ENCODE results near the gene ESR1.

ESR1 gene

GRCh38 chr6:152167641-152168603 lies 360.4 kb downstream of the ESR1 start:
- H3K27ac ChIP-seq (replicated peaks; ENCODE audit: low read length), result no peak overlapping the region

GRCh38 chr6:152170313-152170701 lies 362.8 kb downstream of the ESR1 start:
- Histone ChIP-seq H3K36me3 (replicated peaks in 1 of 2; ENCODE audit: control insufficient read depth in 2 of 2, insufficient read depth in 2 of 2, low read length in 2 of 2) (no peaks in the 10 kb centered on the region), H3K79me1 (ENCODE audit: low read depth, low read length) (no peaks in the 10 kb centered on the region), H4K8ac (ENCODE audit: low read depth, low read length) (no peak overlapping the region), H3K4me3 (ENCODE audit: low read length in 2 of 2) (no peak overlapping the region), H3K4ac (ENCODE audit: low read length) (no peak overlapping the region), H3K9me3 (replicated peaks in 1 of 2; ENCODE audit: control insufficient read depth in 2 of 2, insufficient read depth in 1 of 2, low read depth in 1 of 2, low read length in 2 of 2) (peaks cover 0 to 5% of the 10 kb centered on the region in 2 donors), H3K27me3 (ENCODE audit: control insufficient read depth in 3 of 3, insufficient read depth in 3 of 3, low read depth in 1 of 3, low read length in 3 of 3) (no peaks in the 10 kb centered on the region), H2BK120ac (ENCODE audit: low read depth, low read length) (no peak overlapping the region), H3K4me2 (ENCODE audit: insufficient read depth, low read length, poor library complexity, severe bottlenecking) (no peak overlapping the region), H3K18ac (ENCODE audit: low read length) (no peak overlapping the region), H3K27ac (replicated peaks; ENCODE audit: low read length) (no peak overlapping the region), H3K9ac (ENCODE audit: low read depth, low read length, poor library complexity) (no peak overlapping the region), H2BK12ac (ENCODE audit: low read length) (no peak overlapping the region), H2AK5ac (ENCODE audit: low read depth, low read length) (no peak overlapping the region), H4K91ac (ENCODE audit: low read depth, low read length, poor library complexity) (no peak overlapping the region), H3K4me1 (ENCODE audit: control insufficient read depth in 2 of 2, insufficient read depth in 1 of 2, low read depth in 1 of 2, low read length in 2 of 2) (peaks cover 0 to 1% of the 10 kb centered on the region in 2 donors), H2BK5ac (ENCODE audit: low read length) (no peak overlapping the region), H2AFZ (ENCODE audit: low read length) (no peak overlapping the region), H3K14ac (ENCODE audit: low read length) (no peak overlapping the region), H2BK15ac (ENCODE audit: low read length) (no peak overlapping the region), H3K23ac (ENCODE audit: low read depth, low read length, poor library complexity) (no peak overlapping the region)
- WGBS, 2 donors (ENCODE audit: extremely low coverage in 2 of 2, insufficient read length in 2 of 2, insufficient replicate concordance in 1 of 2), result no CpG with 5 or more reads among the region's 4 CpGs
- no peak for DNase-seq (ENCODE audit: low spot score)

More at GRCh38 chr6:152167641-152168603, 360.4 kb downstream of the ESR1 start:
- Histone ChIP-seq H4K8ac (ENCODE audit: low read depth, low read length) (no peak overlapping the region), H3K9ac (ENCODE audit: low read depth, low read length, poor library complexity) (no peak overlapping the region), H2AK5ac (ENCODE audit: low read depth, low read length) (no peak overlapping the region), H2BK15ac (ENCODE audit: low read length) (no peak overlapping the region), H2BK120ac (ENCODE audit: low read depth, low read length) (no peak overlapping the region), H3K4me2 (ENCODE audit: insufficient read depth, low read length, poor library complexity, severe bottlenecking) (no peak overlapping the region), H3K79me1 (ENCODE audit: low read depth, low read length) (no peaks in the 10 kb centered on the region), H3K18ac (ENCODE audit: low read length) (no peak overlapping the region), H2BK5ac (ENCODE audit: low read length) (no peak overlapping the region), H3K27me3 (ENCODE audit: control insufficient read depth in 3 of 3, insufficient read depth in 3 of 3, low read depth in 1 of 3, low read length in 3 of 3) (no peaks in the 10 kb centered on the region), H3K14ac (ENCODE audit: low read length) (no peak overlapping the region), H3K4me3 (ENCODE audit: low read length in 2 of 2) (no peak overlapping the region), H4K91ac (ENCODE audit: low read depth, low read length, poor library complexity) (no peak overlapping the region), H2BK12ac (ENCODE audit: low read length) (no peak overlapping the region), H3K23ac (ENCODE audit: low read depth, low read length, poor library complexity) (no peak overlapping the region), H3K9me3 (replicated peaks in 1 of 2; ENCODE audit: control insufficient read depth in 2 of 2, insufficient read depth in 1 of 2, low read depth in 1 of 2, low read length in 2 of 2) (peaks cover 0 to 5% of the 10 kb centered on the region in 2 donors), H3K4ac (ENCODE audit: low read length) (no peak overlapping the region), H3K4me1 (ENCODE audit: control insufficient read depth in 2 of 2, insufficient read depth in 1 of 2, low read depth in 1 of 2, low read length in 2 of 2) (no peaks in the 10 kb centered on the region), H3K36me3 (replicated peaks in 1 of 2; ENCODE audit: control insufficient read depth in 2 of 2, insufficient read depth in 2 of 2, low read length in 2 of 2) (no peaks in the 10 kb centered on the region), H2AFZ (ENCODE audit: low read length) (no peak overlapping the region)
- WGBS, 2 donors (ENCODE audit: extremely low coverage in 2 of 2, insufficient read length in 2 of 2, insufficient replicate concordance in 1 of 2), result no CpG with 5 or more reads among the region's 13 CpGs
- no peak for DNase-seq (ENCODE audit: low spot score)

- Histone ChIP-seq H3K27me3 (ENCODE audit: control insufficient read depth in 3 of 3, insufficient read depth in 3 of 3, low read depth in 1 of 3, low read length in 3 of 3) (no peaks in the 10 kb centered on the region), H3K79me1 (ENCODE audit: low read depth, low read length) (no peaks in the 10 kb centered on the region), H2AK5ac (ENCODE audit: low read depth, low read length) (no peak overlapping the region), H3K4me1 (ENCODE audit: control insufficient read depth in 2 of 2, insufficient read depth in 1 of 2, low read depth in 1 of 2, low read length in 2 of 2) (peaks cover 0 to 1% of the 10 kb centered on the region in 2 donors), H2BK5ac (ENCODE audit: low read length) (no peak overlapping the region), H2BK120ac (ENCODE audit: low read depth, low read length) (no peak overlapping the region), H3K9me3 (replicated peaks in 1 of 2; ENCODE audit: control insufficient read depth in 2 of 2, insufficient read depth in 1 of 2, low read depth in 1 of 2, low read length in 2 of 2) (peaks cover 0 to 5% of the 10 kb centered on the region in 2 donors), H3K27ac (replicated peaks; ENCODE audit: low read length) (no peak overlapping the region), H3K18ac (ENCODE audit: low read length) (no peak overlapping the region), H2AFZ (ENCODE audit: low read length) (peak overlapping the region; percentile 69), H2BK15ac (ENCODE audit: low read length) (no peak overlapping the region), H4K91ac (ENCODE audit: low read depth, low read length, poor library complexity) (no peak overlapping the region), H2BK12ac (ENCODE audit: low read length) (no peak overlapping the region), H3K9ac (ENCODE audit: low read depth, low read length, poor library complexity) (no peak overlapping the region), H4K8ac (ENCODE audit: low read depth, low read length) (no peak overlapping the region), H3K4me3 (ENCODE audit: low read length in 2 of 2) (no peak overlapping the region), H3K4ac (ENCODE audit: low read length) (no peak overlapping the region), H3K36me3 (replicated peaks in 1 of 2; ENCODE audit: control insufficient read depth in 2 of 2, insufficient read depth in 2 of 2, low read length in 2 of 2) (no peaks in the 10 kb centered on the region), H3K4me2 (ENCODE audit: insufficient read depth, low read length, poor library complexity, severe bottlenecking) (no peak overlapping the region), H3K23ac (ENCODE audit: low read depth, low read length, poor library complexity) (no peak overlapping the region), H3K14ac (ENCODE audit: low read length) (no peak overlapping the region)
- no peak for DNase-seq (ENCODE audit: low spot score)
- WGBS, 2 donors (ENCODE audit: extremely low coverage in 2 of 2, insufficient read length in 2 of 2, insufficient replicate concordance in 1 of 2), result no CpG with 5 or more reads among the region's 13 CpGs
These were observed 363.5 kb downstream of the ESR1 start for GRCh38 chr6:152170702-152171667.

Measured in neuronal stem cell (in vitro differentiated cells).